Measurements from ENCODE around the gene NHSL1. TPM values are rescaled to one million over a fixed set of nuclear protein-coding genes. Genes with fewer than 3 reads are reported as not detected.

NHSL1 gene
- polyA plus RNA-seq, 3 donors: 0.06 to 2.8 (median 0.51) TPM

- peaks cover 32 to 50% of the 10 kb centered on the region in 2 donors for H3K36me3 ChIP-seq (replicated peaks in 1 of 2; ENCODE audit: control insufficient read depth in 1 of 2, insufficient read depth in 2 of 2, low read length in 2 of 2)
- H3K9ac ChIP-seq (ENCODE audit: insufficient read depth, low read length, poor library complexity, severe bottlenecking): no peak overlapping the region
- no CpG with 5 or more reads among the region's 4 CpGs for WGBS (ENCODE audit: insufficient coverage)
- H3K27ac ChIP-seq (ENCODE audit: low read depth in 1 of 2, low read length in 2 of 2): no peak overlapping the region
- H3K4me2 ChIP-seq (replicated peaks; ENCODE audit: extremely low read depth, low read length, poor library complexity, severe bottlenecking): no peak overlapping the region
- intact Hi-C loops (cut with micrococcal nuclease): loop anchor here in 1 of 2 donors (10.0 kb wide), 1 partner anchor 344 kb away; no protein-coding TSS in a partner anchor
- Mint-ChIP-seq H3K27ac (peak overlapping the region in 5 of 7 donors; percentile 14 to 55 (median 38)), H3K36me3 (peaks cover 54 to 71% of the 10 kb centered on the region in 2 donors), H3K4me3 (no peak overlapping the region), H3K9me3 (peaks cover 0 to 20% (median 9%) of the 10 kb centered on the region in 7 donors), H3K27me3 (ENCODE audit: low read depth in 3 of 3) (no peaks in the 10 kb centered on the region), H3K4me1 (peaks cover 27% of the 10 kb centered on the region)
- no peak overlapping the region for H3K4me3 ChIP-seq (replicated peaks in 1 of 3; ENCODE audit: low read depth in 2 of 3, low read length in 3 of 3)
- TF ChIP-seq, protein P1, sequence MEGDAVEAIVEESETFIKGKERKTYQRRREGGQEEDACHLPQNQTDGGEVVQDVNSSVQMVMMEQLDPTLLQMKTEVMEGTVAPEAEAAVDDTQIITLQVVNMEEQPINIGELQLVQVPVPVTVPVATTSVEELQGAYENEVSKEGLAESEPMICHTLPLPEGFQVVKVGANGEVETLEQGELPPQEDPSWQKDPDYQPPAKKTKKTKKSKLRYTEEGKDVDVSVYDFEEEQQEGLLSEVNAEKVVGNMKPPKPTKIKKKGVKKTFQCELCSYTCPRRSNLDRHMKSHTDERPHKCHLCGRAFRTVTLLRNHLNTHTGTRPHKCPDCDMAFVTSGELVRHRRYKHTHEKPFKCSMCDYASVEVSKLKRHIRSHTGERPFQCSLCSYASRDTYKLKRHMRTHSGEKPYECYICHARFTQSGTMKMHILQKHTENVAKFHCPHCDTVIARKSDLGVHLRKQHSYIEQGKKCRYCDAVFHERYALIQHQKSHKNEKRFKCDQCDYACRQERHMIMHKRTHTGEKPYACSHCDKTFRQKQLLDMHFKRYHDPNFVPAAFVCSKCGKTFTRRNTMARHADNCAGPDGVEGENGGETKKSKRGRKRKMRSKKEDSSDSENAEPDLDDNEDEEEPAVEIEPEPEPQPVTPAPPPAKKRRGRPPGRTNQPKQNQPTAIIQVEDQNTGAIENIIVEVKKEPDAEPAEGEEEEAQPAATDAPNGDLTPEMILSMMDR (IDR thresholded peaks at IDR 0.05): no peak
- H3K27me3 ChIP-seq (ENCODE audit: control insufficient read depth in 2 of 2, insufficient read depth in 2 of 2, low read length in 2 of 2): no peaks in the 10 kb centered on the region
- no peak for DNase-seq
- peaks cover 18 to 20% of the 10 kb centered on the region in 2 donors for H3K4me1 ChIP-seq (ENCODE audit: control insufficient read depth in 1 of 2, insufficient read depth in 2 of 2, low read length in 2 of 2)
- no peaks in the 10 kb centered on the region for H4K20me1 ChIP-seq (ENCODE audit: insufficient read depth, low read length)
- no peaks in the 10 kb centered on the region for H3K79me2 ChIP-seq (ENCODE audit: insufficient read depth, low read length)
- peaks cover 0 to 6% of the 10 kb centered on the region in 2 donors for H3K9me3 ChIP-seq (replicated peaks in 1 of 2; ENCODE audit: control insufficient read depth in 1 of 2, insufficient read depth in 1 of 2, low read length in 2 of 2)
- no peak overlapping the region for H2AFZ ChIP-seq (ENCODE audit: insufficient read depth, low read depth, low read length, poor library complexity, severe bottlenecking)
Observed at GRCh38 chr6:138420356-138420755, 78.9 kb downstream of the NHSL1 start.

- Histone ChIP-seq H3K9me3 (replicated peaks in 1 of 2; ENCODE audit: control insufficient read depth in 1 of 2, insufficient read depth in 1 of 2, low read length in 2 of 2) (peaks cover 0 to 6% of the 10 kb centered on the region in 2 donors), H2AFZ (ENCODE audit: insufficient read depth, low read depth, low read length, poor library complexity, severe bottlenecking) (no peak overlapping the region), H3K4me1 (ENCODE audit: control insufficient read depth in 1 of 2, insufficient read depth in 2 of 2, low read length in 2 of 2) (peaks cover 18 to 20% of the 10 kb centered on the region in 2 donors), H3K79me2 (ENCODE audit: insufficient read depth, low read length) (no peaks in the 10 kb centered on the region), H3K27ac (ENCODE audit: low read depth in 1 of 2, low read length in 2 of 2) (no peak overlapping the region), H3K9ac (ENCODE audit: insufficient read depth, low read length, poor library complexity, severe bottlenecking) (no peak overlapping the region), H3K27me3 (ENCODE audit: control insufficient read depth in 2 of 2, insufficient read depth in 2 of 2, low read length in 2 of 2) (no peaks in the 10 kb centered on the region), H4K20me1 (ENCODE audit: insufficient read depth, low read length) (no peaks in the 10 kb centered on the region), H3K36me3 (replicated peaks in 1 of 2; ENCODE audit: control insufficient read depth in 1 of 2, insufficient read depth in 2 of 2, low read length in 2 of 2) (peaks cover 36 to 56% of the 10 kb centered on the region in 2 donors), H3K4me3 (replicated peaks in 1 of 3; ENCODE audit: low read depth in 2 of 3, low read length in 3 of 3) (no peak overlapping the region), H3K4me2 (replicated peaks; ENCODE audit: extremely low read depth, low read length, poor library complexity, severe bottlenecking) (no peak overlapping the region)
- no peak overlapping the region for H3K27ac Mint-ChIP-seq
- no peak for DNase-seq
- TF ChIP-seq, protein P1 (IDR thresholded peaks at IDR 0.05): no peak
- H3K27me3 Mint-ChIP-seq (ENCODE audit: low read depth in 3 of 3): no peaks in the 10 kb centered on the region
- H3K36me3 Mint-ChIP-seq: peaks cover 58 to 76% of the 10 kb centered on the region in 2 donors
- intact Hi-C loops (cut with micrococcal nuclease): loop anchor here in 1 of 2 donors (10.0 kb wide), 2 partner anchors 175 to 345 kb away; no protein-coding TSS in a partner anchor
- peaks cover 27% of the 10 kb centered on the region for H3K4me1 Mint-ChIP-seq
- 100% methylated on average over 2 of the region's 3 CpGs for WGBS (ENCODE audit: insufficient coverage)
- H3K9me3 Mint-ChIP-seq: peaks cover 0 to 20% (median 9%) of the 10 kb centered on the region in 7 donors
- H3K4me3 Mint-ChIP-seq: no peak overlapping the region
Observed at GRCh38 chr6:138419766-138420165, 79.5 kb downstream of the NHSL1 start.
